Left colon (tissue), 2 donors: Measurements from ENCODE around the gene MTHFD2L. TPM values are rescaled to one million over a fixed set of nuclear protein-coding genes. Genes with fewer than 3 reads are reported as not detected.
A peak's percentile ranks its signal among the peaks of the same experiment; 100 is the strongest.

ENCODE experiments used
- ATAC-seq: fragments of 200-7000 bp; cut with Tn5 transposase; one replicate; pipeline ENCODE4 v1.9.1; 2020; ENCODE audit warnings: mild to moderate bottlenecking, moderate library complexity
- DNase-seq, 2 donors: peaks; one replicate each; pipeline ENCODE4 v3.0.0-alpha.2; 2020
- intact Hi-C, 2 donors: fragments of 100-400 bp; cut with DNase I in 1 of 2; cut with micrococcal nuclease in 1 of 2; formaldehyde crosslinking; loops; one replicate each; pipeline versions ENCODE4 v1.11.2 to v1.14.0; 2022; cut with DNase I, micrococcal nuclease
- long read RNA-seq: library from polyadenylated mRNA; unstranded; transcript quantifications from one replicate; pipeline ENCODE4 v2.0.0, GENCODE V29; 2021
- total RNA-seq, 2 donors: library from RNA; stranded (reverse); fragmentation: NEBNext Ultra II Directional; extraction: Animal tissue kit (Norgen Biotek cat#: 25700); gene quantifications; one replicate each; pipeline ENCODE4 v1.2.1, GENCODE V29; 2021
- donor health status: DM: no; HTN: no; CAD: no.
- donor health status: DM: yes; HTN: yes; CAD: no.

The MTHFD2L gene
- total RNA-seq = 1 to 10 TPM; 8.2 to 8.7 TPM
- long read RNA-seq, transcript MTHFD2L-208 (2 exons, 2,363 nt) = major isoform, 13 of 17 reads
- long read RNA-seq, partial matches to known transcripts = 2 of 17 reads
- long read RNA-seq, other reads (novel, unspliced or antisense) = 2 of 17 reads

DNA sequence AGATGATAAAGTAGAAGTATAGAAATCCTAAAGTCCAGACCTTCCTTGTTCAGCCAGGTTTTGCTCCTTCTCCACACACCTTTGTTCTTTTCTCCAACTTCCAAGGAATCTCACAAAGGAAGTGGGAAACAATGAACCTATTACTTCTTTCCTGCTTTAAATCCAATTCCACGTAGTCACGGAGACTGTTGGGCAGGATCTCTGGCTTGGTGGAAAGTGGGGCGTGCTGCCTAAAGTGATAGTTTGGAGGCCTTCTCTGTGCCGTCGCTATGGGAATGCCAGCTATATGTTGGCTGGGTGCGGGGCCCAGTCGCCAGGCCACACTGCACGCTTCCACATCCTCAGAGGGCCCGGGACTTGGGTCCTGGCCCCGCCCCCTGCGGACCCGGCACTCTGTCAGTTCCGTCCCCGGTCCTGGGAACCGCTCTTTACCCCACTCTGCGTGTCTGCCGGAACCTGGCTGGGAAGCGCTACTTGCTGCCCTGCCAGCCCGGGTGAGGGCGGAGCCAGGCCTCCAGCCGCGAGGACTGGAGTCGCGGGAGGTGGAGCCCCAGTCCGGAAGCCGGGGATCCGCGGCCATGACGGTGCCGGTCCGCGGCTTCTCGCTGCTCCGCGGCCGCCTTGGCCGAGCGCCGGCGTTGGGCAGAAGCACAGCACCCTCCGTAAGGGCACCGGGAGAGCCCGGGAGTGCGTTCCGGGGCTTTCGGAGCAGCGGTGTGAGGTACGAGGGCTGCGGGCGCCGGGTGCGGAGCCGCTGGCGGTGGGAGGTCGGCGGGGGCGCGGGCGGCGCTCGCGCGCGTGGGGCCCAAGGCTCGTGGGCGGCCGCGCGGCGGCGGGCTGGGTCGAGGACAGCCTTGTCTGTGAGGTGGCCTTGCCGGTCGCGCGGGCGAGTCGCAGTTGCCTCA lies at the start of gene MTHFD2L:
MTHFD2L (plus strand) TSS at position 558 of the 905 bp plus-strand sequence; CDS start at position 579, 21 bp downstream.
- peak; percentile 94 for ATAC-seq
- DNase-seq = peak; percentile 93 to 96
- intact Hi-C loops = no loop called here

DNA sequence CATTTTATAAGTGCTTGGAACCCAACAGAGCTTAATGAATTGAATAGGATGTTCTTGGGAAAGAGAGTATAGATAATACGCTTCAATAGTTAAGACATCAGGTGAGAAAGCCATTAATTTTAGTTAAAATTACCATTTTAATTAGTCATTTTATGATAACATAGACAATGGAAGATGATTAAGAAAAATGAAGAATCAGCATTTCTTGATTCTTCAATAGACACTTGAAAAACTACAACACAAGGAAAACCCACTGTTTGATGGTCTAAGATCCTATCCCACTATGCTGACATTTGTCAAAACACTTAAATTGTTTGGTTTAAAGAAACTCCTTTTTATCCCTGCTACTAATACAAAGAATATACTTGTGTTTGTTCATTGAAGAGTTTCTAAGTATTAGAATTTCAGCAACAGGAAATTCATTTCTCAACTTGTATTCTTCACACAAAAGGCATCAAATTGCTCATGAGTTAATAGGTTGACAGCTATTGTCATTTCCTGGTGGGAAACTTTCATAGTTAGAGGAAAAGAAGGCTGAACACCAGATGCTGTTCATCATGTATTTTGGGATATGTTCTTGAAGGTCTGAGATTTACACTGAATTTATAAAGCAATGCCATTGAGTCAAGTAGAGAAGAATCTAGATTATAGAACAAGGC lies 49.3 kb upstream of the MTHFD2L start:
- no peak for DNase-seq
- intact Hi-C loops = no loop called here

DNA sequence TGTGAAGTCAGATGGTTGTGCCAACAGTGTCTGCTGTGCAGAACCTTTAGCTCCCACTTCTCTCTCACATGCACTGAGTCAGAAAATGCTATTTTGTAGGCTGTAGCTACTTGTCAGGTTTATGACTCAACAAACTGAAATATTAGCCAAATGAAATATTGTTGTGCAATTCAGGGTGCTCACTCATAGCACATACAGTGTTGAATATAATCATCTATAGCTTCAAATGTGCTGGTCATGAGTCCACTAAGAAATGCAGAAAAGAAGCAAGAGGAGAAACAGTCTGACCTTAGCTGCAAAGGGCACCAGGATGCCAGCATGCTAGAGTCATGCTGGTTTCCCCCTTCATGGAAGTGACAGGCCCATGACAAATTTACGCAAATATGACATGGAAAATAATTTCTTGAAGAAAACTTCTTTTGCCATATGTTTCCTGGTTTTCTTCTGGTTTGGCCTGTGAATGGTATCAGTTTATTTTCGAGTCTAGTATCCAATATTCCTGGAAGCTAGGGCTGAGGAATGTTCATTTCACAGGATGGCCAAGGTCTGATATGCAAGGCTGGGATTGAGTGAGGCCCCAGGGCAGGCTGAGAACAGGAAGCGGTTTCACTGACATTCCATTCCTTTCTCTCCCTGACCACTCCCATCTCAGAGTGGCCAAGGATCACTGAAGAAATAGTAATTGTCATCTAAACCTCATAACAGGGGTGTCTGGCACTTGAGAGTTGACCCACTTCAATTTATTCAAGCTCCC lies 48.6 kb upstream of the MTHFD2L start:
- DNase-seq (peak in 1 of 2 donors; percentile 53), ATAC-seq (peak; percentile 71)
- intact Hi-C loops = no loop called here

More for the DNA sequence above, 49.3 kb upstream of the MTHFD2L start:
- no peak for ATAC-seq

DNA sequence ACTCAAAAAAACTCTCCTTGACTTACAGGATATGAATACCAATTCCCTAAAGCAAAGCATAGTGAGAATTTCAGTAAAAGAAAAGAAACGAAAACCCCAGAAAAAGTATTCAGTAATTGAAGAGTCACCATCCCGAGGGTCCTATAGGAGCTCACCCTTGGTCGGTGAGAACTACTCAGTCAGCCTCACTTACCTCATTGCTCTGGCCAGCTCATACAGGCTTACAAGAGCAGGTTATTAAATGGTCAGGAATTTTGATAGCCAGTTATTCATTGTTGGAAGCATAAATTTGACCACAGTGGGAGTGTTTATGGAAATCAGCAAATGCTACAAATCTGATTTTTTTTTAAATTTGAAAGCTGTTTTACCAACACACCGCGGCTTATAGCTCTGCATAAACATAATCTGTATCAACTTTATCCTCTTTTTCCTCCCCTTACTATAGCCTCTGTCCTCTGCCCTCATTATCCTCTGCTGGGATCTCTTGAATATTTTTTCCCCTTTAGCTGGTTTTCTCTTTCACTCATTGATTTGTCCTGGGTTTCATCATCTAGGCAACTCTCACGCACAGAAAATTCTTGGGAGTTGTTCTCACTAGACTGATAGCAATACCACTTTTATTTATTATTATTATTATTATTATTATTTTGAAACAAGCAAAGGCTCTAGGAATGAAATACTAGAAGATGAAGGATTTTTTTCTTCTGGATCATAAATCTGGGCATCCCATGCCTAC lies 47.9 kb upstream of the MTHFD2L start:
- ATAC-seq (no peak), DNase-seq (no peak)
- intact Hi-C loops = no loop called here

DNA sequence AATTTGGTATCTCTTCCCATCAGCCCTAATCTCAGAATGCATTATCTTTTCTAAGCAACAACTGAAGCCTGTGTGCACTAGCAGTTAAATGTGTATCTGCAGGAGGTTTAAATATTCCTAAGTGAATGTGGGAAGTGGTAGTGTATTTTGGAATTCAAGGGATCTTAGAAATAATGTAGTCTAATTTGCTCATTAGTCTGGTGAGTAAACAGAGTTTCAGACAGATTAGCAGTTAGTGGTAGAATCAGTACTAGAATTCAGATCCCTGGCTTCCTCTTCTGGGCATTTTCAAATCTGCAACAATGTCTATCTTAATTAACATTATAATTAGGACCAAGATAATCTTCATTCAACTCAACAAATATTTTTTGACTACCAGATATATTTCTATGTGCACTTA lies 47.2 kb upstream of the MTHFD2L start:
- DNase-seq = no peak
- intact Hi-C loops = no loop called here
- no peak for ATAC-seq

DNA sequence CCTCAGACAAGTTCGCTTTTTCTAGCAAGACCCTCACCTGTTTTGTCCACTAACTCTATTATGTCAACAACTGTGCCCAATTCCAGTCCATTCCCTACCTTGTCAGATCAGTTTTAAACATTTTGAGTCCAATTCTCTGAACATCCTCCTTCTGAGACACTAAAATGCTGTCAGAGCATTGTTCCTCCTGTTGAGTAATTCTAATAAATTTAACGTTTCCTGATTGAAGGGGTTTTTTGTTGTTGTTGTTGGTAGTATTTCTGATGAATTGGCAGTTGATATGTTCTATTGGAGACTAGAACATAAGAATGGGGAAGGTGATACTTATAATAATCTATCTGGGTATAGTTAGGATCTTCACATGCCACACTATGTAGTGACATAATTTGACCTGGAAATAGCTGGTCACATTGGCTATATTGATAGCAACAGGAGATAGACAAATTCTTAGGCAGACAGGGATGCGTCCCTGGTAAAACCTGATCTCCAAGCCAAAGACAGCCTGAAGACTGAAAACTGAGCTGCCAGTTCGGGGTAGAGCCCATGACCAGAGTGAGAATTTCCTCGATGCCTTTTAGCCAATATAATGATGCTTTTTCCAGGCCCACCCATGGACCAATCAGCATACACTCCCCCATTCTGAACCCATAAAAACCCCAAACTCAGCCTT lies 46.5 kb upstream of the MTHFD2L start:
- ATAC-seq (no peak), DNase-seq (no peak)
- intact Hi-C loops = no loop called here

DNA sequence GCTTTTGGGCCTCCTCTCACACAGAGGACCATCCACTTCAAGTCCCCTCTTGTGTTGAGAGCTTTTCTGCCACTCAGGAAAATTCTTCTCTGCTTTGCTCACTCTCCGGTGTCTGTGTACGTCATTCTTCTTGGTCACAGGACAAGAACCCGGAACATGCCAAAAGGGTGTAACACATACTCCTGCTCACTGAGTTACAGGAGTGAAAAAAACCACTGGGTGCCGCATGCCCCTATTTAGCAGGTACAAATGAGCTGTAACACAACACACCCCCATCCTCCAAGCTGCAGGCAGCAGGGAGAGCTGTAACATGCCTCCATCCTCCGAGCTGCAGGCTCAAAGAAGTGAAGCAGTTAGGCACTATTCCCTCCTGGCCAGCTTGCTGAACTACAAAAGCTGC lies 45.9 kb upstream of the MTHFD2L start:
- intact Hi-C loops = no loop called here
- ATAC-seq = peak; percentile 91
- peak; percentile 28 to 44 for DNase-seq

DNA sequence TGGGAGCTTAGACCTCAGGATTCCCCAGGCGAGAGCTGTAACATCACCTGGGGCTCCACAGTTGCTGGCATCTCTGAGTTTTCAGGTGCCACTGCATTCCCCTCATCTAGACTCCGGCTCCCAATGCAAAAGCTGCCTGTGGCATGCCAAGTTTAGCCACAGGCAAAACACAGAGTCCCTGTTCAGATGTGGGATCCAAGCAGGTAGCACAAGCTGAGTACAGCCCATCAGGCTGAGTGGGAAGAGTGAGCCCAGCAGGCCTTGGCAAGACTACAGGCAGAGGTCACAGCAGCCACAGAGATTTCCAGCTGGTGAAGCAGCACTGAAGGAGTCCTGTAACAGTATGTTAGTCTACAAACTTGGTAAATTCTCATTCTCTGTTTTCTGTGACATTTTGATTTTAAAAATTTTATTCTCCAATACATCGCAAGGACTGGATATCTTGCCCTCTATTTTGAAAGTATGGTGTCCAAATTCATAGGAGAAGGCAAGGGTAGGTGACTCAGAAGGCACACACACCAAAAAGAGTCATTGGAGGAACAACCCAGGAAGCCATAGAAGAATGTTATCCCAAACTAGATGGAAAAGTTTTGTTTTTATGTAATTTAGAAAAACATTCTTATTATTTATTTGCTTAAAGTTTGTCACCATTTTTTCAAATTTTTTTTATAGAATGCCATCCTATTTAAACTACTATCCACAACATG lies 45.4 kb upstream of the MTHFD2L start:
- intact Hi-C loops = no loop called here
- no peak for DNase-seq
- peak; percentile 10 for ATAC-seq

DNA sequence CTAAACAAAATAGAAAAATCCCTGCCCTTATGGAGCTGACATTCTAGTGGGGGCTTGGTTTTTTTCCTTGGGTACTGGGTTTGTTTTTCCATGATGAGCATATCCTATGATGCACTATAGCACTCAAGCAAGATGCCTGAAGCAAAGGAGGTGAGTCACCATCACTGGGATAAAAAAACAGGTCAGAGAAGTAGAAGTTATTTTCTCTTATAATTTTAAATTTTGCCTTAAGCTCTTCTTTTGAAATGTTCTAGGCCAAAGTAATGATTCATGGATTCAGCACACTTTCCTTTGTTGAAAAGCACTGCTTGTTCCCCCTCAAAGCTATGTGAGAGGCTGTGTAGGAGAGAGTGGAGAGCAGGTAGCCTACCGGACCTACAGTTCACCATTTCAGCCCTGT lies 43.7 kb upstream of the MTHFD2L start:
- DNase-seq (no peak), ATAC-seq (no peak)
- intact Hi-C loops = no loop called here

DNA sequence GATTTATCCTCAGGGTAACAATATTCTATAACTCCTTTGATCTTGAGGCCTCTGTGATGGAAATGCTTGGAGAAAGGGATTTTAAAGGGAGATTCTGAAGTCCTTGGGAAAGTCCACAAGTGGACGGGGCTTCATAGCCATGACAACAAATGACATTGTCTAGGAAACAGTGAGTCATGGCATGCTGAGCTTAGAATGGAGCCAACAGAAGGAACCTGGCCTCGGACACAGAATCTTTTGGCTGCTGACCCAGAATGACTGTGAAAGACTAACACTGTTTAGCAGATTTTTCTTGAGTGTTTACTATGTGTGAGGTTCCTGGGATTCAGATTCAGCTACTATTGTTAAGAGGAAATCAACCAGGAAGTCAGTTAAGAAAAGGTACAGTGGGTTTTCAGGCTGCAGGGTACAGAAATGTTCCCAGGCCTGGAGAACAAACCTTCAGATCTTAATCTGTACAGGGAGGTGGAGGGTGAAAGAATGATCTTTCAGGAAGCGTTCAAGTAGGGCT lies 40.8 kb upstream of the MTHFD2L start:
- ATAC-seq (peak; percentile 73), DNase-seq (peak in 1 of 2 donors; percentile 62)
- intact Hi-C loops = no loop called here

DNA sequence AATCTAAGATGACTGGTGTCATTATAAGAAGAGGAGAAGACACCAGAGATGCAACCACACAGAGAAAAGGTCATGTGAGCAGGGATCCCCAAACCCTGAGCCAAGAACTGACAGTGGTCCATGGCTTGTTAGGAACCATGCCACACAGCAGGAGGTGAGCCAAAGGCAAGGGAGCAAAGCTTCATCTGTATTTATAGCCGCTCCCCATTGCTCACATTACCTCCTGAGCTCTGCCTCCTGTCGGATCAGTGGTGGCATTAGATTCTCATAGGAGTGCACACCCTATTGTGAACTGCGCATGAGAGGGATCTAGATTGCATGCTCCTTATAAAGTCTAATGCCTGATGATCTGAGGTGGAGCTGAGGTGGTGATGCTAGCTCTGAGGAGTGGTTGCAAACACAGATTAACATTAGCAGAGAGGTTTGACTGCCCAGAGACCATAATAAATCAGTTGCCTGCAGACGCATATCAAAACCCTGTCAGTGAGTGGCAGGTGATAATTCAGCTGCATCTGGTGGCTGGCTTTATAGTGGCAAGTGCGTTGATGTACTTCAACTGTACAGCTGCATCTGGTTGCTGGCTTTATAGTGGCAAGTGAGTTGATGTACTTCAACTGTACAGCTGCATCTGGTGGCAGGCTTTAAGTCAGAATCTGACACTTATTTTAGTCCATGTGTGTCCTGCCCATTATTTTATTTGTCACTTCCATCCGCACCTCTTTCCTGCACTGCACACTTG lies 39.1 kb upstream of the MTHFD2L start:
- no peak for ATAC-seq
- no peak for DNase-seq
- intact Hi-C loops = no loop called here

DNA sequence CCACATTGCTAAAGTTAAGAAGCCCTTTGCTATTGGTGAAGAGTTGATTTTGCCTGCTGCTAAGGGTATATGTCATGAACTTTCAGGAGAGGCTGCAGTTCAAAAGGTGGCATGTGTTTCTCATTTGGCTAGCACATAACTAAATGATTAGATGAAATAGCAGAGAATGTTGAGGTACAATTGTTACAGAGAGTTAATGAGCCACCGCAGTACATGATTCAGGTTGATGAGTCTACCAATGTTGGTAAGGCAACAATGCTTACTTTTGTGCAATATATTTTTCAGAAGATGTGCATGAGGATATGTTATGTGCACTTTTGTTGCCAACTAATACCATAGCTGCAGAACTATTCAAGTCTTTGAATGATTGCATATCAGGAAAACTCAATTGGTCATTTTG lies 37.8 kb upstream of the MTHFD2L start:
- ATAC-seq = no peak
- no peak for DNase-seq
- intact Hi-C loops = no loop called here

DNA sequence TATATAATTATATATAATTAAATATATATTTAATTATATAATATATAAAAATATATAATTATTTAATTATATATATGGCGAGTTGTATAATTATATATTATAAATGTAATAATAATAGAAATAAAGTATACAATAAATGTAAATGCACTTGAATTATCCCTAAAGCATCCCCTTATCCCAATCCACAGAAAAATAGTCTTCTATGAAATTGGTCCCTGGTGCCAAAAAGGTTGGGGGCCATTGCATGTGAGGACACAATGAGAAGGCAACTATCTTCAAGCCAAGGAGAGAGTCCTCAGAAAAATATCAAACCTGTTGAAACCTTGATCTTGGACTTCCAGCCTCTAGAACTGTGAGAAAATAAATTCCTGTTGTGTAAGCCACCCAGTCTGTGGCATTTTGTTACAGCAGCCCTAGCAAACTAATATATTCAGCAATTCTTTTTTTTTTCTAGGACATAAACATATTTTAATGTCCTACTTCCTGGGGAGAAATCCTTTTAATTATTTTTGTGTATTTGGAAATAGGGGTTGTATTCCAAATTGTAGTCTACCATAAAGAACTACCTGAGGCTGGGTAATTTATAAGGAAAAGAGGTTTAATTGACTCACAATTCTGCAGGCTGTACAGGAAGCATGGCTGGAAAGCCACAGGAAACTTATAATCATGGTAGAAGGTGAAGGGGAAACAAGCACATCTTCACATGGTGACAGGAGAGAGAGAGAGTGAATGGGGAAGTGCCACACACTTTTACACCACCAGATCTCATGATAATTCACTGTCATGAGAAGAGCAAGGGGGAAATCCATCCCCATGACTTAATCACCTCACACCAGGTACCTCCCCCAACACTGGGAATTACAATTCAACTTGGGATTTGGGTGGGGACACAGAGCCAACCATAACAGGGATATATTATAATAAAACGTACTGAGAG lies 36.0 kb upstream of the MTHFD2L start:
- ATAC-seq (no peak), DNase-seq (no peak)
- intact Hi-C loops = no loop called here

DNA sequence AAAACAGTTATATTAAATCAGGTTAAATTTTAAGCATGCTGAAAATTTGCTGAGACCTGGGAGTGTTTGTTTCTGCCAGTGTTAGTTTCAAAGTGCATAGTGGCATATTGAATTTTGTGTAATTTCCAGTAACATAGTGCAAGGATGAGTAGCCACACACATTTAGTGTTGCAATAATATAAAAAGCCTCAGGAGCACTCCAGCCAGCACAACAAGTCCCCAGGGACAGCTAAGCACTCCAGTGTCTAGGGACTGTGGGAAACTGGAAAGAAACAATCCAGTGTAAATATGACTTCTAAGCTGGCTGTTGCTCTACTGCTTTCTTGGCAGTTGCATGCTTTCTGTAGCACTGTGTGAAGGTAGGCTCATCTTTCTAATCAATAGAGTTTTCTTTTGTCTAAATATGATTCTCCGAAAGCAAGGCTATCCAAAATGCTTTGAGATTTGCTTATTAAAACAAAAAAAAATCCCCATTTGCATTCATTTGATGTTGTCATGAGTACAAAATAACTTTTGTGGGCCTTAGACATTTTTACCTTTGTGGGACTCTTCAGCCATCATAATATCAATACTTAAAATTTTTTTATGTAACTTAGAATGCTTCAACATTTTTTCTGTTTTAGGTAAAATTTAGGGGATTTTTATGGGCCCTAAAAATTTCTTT lies 34.7 kb upstream of the MTHFD2L start:
- DNase-seq (no peak), ATAC-seq (no peak)
- intact Hi-C loops = no loop called here

DNA sequence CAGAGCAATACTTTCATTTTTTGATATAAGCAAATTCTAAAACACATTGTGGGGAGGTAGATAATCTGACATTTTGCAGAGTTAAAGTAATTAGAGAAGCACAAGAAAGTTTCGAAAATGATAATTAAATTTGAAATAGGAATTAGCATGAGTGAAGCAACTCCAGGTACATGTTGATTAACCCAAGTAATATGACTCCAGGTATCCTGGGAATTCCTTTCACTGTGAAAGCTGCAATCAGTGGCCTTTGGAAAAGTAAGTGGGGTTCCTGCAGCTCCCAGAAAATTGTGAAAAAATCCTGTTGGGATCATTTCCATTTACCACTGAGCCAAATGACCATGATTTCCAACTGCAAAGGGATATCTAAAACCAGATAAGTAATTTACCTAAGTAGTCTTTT lies 32.9 kb upstream of the MTHFD2L start:
- intact Hi-C loops = no loop called here
- DNase-seq = no peak
- no peak for ATAC-seq
